ENCODE data around the gene D2HGDH.

GRCh38 chr2:241726459-241726858 is 8.0 kb upstream of the D2HGDH start:
- TF ChIP-seq CTCF (IDR thresholded peaks at IDR 0.05) = no peak
- TF ChIP-seq POLR2A (IDR thresholded peaks at IDR 0.05) = no peak
